ENCODE measurements around the gene C5orf15. TPM values are rescaled to one million over a fixed set of nuclear protein-coding genes. Genes with fewer than 3 reads are reported as not detected.

Gene C5orf15
- total and polyA plus RNA-seq, 9 of the 15 experiments (the other 6 are each of a cell fraction or from before 2014, with no cell fraction given), result 23.3 to 50.7 (median 35.5) TPM

GRCh38 chr5:133932441-133933168 is 35.8 kb downstream of the C5orf15 start (continued):
- TF ChIP-seq SFPQ (IDR thresholded peaks at IDR 0.05; ENCODE audit: low read depth, low read length) (no peak), TAF9B (IDR thresholded peaks at IDR 0.05; ENCODE audit: partially characterized antibody) (no peak), ZNF589 (CRISPR knock-in tag; IDR thresholded peaks at IDR 0.05; ENCODE audit: low read depth) (no peak; the same call in 1 of the 2 replicates), THRAP3 (IDR thresholded peaks at IDR 0.05; ENCODE audit: borderline replicate concordance) (no peak), GMEB1 (CRISPR knock-in tag; IDR thresholded peaks at IDR 0.05) (no peak), ZNF431 (CRISPR knock-in tag; IDR thresholded peaks at IDR 0.05) (no peak), ZFX (CRISPR knock-in tag; IDR thresholded peaks at IDR 0.05) (peak; percentile 71), PKNOX1 (IDR thresholded peaks at IDR 0.05) (peak; percentile 58; the same call in 1 of the 2 replicates), KAT2B (IDR thresholded peaks at IDR 0.05; ENCODE audit: low read depth, low read length) (no peak), MIER1 (IDR thresholded peaks at IDR 0.05; ENCODE audit: low read depth) (no peak), POLR2H (tag; IDR thresholded peaks at IDR 0.05; ENCODE audit: low read depth) (no peak), SRSF7 (optimal IDR thresholded peaks at IDR 0.05; ENCODE audit: low read depth, low read length) (no peak), MAFF (IDR thresholded peaks at IDR 0.05; ENCODE audit: low read length) (peak; percentile 10; the same call in 1 of the 2 replicates), ARHGAP35 (IDR thresholded peaks at IDR 0.05; ENCODE audit: partially characterized antibody) (no peak), TFE3 (CRISPR knock-in tag; IDR thresholded peaks at IDR 0.05) (no peak), USF2 (CRISPR knock-in tag; IDR thresholded peaks at IDR 0.05) (no peak), RBM22 (IDR thresholded peaks at IDR 0.05; ENCODE audit: low read depth, low read length, poor library complexity, severe bottlenecking) (no peak), ETV5 (CRISPR knock-in tag; IDR thresholded peaks at IDR 0.05; ENCODE audit: low read depth) (no peak), FOSL1 (tag; conservative IDR thresholded peaks at IDR 0.05) (no peak; the same call in 1 of the 2 replicates), ZNF436 (CRISPR knock-in tag; IDR thresholded peaks at IDR 0.05) (no peak), ZNF384 (IDR thresholded peaks at IDR 0.05; ENCODE audit: low read depth, low read length) (no peak), BDP1 (IDR thresholded peaks at IDR 0.05; ENCODE audit: insufficient read depth, insufficient read length) (no peak)

Measured in K562 (cell line).